GM20431 (cell line): ENCODE results near the gene LYPLA2.
"Not testable (repeated sequence)": the region's sequence is repeated elsewhere in the genome, so short reads cannot be mapped to it uniquely, and the experiment has no call there.

Source experiments
- in situ Hi-C: fragments of 300-500 bp; cut with MseI, MboI; formaldehyde crosslinking; loops from one replicate; pipeline ENCODE4 v1.15.0; 2020; ENCODE audit warnings: low sequenced_read_pairs; ENCODE audit not compliant: unreplicated experiment

Gene LYPLA2

DNA sequence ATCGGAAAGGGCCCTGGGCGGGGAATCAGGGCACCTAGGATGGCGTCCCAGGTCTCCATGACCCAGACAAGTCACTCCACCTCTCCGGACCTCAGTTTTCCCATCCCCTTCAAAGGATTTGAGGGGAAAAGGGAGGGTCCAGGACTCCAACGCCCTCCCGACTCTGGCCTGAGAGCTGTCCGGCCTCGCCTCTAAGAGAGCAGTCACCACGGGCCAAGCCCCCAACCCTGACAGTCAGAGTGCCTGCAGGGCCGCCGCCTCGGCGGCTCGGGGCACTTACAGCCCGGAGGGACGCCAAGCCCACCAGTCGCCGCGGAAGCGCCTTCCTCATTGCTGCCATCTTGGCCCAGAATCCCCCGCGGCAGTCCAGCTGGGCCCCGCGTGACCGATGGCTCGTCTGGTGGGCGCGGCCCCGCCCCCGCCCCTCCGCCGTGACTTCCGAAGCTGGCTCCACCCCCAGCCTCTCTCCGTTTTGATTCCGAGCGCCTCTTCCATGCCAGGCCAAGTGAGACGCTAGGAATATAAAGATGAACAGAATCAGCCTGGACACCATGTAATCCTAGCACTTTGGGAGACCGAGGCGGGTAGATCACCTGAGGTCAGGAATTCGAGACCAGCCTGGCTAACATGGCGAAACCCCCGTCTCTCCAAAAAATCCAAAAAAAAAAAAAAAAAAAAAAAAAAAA, 34.3 kb downstream of the LYPLA2 start, which contains the start of gene HMGCL:
Gene HMGCL (minus strand): TSS at position 354 of the 686 bp plus-strand sequence. CDS start 14 bp downstream, at position 340.
- in situ Hi-C loops = no loop called here

DNA sequence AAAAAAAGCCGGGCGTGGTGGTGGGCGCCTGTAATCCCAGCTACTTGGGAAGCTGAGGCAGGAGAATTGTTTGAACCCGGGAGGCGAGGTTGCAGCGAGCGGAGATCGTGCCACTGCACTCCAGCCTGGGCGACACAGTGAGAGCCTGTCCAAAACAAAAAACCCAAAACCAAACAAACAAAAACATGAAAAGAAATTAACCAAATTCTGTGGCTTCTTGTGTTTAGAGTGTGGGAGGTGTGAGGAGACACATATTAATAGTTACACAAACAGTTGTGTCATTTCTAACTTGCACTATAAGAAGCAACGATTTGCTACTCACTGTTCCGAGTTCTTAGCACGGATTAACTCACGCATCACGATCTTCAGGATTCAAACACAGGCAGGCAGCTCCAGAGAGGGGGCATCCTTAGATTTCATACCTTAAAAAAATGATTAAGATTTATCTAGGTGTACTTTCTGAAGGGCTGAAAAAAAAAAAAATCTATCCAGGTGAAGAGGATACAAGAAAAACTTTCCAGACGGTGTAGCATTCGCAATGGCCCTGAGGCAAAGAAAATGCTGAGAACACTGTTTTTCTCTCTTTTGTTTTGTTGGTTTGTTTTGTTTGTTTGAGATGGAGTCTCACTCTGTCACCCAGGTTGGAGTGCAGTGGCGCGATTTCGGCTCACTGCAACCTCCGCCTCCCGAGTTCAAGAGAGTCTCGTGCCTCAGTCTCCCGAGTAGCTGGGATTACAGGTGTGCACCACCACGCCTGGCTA, 35.0 kb downstream of the LYPLA2 start:
- in situ Hi-C loops = no loop called here

DNA sequence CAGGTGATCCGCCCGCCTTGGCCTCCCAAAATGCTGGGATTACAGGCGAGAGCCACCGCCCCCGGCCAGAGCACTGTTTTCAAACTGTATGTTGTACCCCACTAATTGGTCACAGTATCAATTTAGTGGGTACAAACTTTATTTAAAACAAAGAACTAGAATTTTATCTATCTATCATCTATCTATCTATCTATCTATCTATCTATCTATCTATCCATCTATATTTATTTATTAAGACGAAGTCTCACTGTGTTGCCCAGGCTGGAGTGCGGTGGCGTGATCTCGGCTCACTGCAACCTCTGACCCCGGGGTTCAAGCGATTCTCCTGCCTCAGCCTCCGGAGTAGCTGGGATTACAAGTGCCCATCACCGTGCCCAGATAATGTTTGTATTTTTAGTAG, 35.6 kb downstream of the LYPLA2 start:
- in situ Hi-C loops = not testable (repeated sequence)

DNA sequence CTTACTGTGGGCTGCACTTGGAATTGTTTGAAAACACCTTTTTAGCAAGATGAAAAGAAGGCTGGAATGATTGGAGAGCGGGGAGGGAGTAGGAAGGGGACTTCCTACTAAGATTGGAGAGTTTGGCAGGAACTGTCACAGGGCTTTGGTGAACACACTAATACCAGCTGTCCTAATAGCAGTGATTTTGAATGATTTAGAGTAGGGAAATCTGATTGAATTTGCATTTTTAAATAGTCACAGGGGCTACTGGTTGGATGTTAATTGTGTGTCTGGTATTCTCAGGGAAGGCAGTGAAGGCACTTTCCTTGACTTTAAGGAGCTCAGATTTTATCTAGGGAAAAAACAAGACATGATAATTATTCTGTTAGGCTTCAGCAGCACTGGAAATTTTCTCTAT, 36.8 kb downstream of the LYPLA2 start:
- in situ Hi-C loops = no loop called here

DNA sequence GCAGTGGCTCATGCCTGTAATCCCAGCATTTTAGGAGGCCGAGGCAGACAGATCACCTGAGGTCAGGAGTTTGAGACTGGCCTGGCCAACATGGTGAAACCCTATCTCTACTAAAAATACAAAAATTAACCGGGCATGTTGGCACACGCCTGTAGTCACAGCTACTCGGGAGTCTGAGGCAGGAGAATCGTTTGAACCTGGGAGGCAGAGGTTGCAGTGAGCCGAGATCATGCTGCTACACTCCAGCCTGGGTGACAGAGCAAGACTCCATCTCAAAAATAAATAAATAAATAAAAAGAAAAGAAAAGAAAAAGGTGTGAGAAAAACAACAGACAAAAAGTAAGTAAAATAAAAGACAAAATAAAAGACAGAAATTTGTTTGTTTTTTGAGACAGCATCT, 43.2 kb downstream of the LYPLA2 start:
- in situ Hi-C loops = not testable (repeated sequence)

DNA sequence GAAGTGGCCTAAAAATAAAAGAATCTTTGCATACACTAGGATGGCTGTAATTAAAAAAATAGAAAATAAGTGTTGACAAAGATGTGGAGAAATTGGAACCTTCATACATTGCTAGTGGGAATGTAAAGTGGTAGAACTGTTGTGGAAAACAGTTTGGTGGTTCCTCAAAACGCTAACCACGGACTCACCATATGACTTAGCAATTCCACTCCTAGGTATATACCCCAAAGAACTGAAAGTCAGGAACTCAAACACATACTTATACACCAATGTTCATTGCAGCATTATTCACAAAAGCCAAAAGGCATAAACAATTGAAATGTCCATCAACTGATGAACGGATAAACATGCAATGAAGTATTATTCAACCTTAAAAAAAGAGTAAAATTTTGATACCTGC, 45.1 kb downstream of the LYPLA2 start:
- in situ Hi-C loops = no loop called here

DNA sequence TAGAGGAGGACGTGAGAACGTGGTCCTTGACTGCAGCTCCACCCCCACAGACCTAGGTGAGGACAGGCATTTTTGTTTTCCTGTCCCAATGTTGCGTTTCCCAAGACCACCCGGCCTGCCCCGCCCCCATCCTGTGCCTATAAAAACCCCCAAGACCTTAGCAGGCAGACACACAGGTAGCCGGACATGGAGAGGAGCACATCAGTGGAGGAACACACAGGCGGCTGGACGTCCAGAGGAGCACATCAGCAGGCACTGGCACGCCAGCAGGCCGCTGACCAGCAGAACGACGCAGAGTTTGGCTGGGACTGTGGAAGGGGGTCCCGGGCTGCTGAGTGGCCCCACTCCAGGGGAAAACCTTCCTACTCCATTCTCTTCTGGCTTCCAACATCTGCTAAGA, 47.0 kb downstream of the LYPLA2 start:
- in situ Hi-C loops = no loop called here

DNA sequence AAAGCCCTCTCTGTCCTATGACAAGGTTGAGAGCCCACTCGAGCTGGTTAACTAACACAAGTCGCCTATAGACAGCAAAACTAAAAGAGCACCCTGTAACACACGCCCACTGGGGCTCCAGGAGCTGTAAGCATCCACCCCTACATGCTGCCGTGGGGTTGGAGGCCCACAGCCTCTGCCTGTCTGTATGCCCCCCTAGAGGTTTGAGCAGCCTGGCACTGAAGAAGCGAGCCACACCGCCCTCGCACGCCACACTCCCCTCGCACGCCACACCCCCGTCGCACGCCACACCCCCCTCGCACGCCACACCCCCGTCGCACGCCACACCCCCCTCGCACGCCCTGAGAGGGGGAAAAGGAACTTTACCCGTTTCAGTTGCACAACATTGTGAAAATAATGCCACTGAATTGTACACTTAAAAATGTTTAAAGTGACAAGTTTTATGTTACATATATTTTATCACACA, 47.5 kb downstream of the LYPLA2 start:
- in situ Hi-C loops = no loop called here

DNA sequence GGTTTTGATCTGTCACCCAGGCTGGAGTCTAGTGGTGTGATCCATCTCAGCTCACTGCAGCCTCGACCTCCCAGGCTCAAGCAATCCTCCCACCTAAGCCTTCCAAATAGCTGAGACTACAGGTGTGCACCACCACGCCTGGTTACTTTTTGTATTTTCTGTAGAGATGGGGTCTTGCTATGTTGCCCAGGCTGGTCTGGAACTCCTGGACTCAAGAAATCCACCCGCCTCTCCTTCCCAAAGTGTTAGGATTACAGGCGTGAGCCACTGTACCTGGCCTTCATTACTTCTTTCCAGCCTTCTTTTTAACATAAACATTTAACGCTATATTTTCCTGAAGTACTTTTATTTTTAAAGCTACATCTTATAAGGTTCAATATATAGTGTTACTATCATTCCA, 52.7 kb downstream of the LYPLA2 start:
- in situ Hi-C loops = no loop called here
